GM23338 (cell line): Measurements from ENCODE around the gene SIRPB1.

Experiments
- CREB1 ChIP-seq: fragments of 250-450 bp; sonication (Bioruptor Pico); IDR thresholded peaks from 2 replicates; pipeline ENCODE4 v1.5.0; 2020; ENCODE audit warnings: low read depth, mild to moderate bottlenecking, moderate library complexity
- REST ChIP-seq: IDR thresholded peaks from one replicate; pipeline ENCODE4 v1.6.1; 2018; ENCODE audit warnings: antibody characterized with exemption; ENCODE audit not compliant: unreplicated experiment

GRCh38 chr20:1652960-1653359, 33.2 kb upstream of the SIRPB1 start:
- no peak for TF ChIP-seq CREB1
- no peak for TF ChIP-seq REST
